NT2/D1 (cell line): ENCODE measurements around the gene ATP13A2.

Source experiments
- SUZ12 ChIP-seq: IDR thresholded peaks from 2 replicates; pipeline ENCODE4 v1.6.1; 2011; ENCODE audit not compliant: insufficient read length, insufficient read depth; ENCODE audit errors: extremely low read depth
- YY1 ChIP-seq: IDR thresholded peaks from 2 replicates; pipeline ENCODE4 v1.6.1; 2011; ENCODE audit not compliant: insufficient read length, insufficient read depth
- ZNF274 ChIP-seq: IDR thresholded peaks from 2 replicates; pipeline ENCODE4 v1.6.1; 2011; ENCODE audit warnings: mild to moderate bottlenecking, low read depth, low read length

DNA sequence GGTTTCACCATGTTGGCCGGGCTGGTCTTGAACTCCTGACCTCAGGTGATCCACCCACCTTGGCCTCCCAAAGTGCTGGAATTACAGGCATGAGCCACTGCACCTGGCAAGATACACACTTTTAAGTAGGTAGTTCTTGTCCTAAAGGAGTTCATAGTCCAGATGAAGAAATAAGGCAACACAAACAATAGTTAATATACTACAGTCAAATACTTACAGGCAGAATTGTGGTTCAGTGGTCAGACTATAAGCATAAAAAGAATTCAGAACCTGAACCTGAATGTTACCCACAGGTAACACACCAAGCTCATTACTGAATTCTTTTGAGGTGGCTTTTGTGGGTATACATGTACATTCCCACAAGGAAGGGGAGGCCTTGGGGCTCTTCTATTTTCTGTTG is 40.3 kb upstream of the ATP13A2 start:
- TF ChIP-seq YY1 (no peak), ZNF274 (no peak), SUZ12 (no peak)
